Fibroblast of pulmonary artery (primary cell): ENCODE measurements around the gene ARAP1.

Experiments
- DNase-seq: peaks from one replicate; pipeline ENCODE4 v3.0.0-alpha.2; 2010; ENCODE audit warnings: low read depth
- H3K4me3 ChIP-seq: replicated peaks from 2 replicates; pipeline ENCODE4 v1.5.1; 2011; ENCODE audit warnings: low read depth, mild to moderate bottlenecking, control low read depth, low read length, moderate library complexity
- TF ChIP-seq, protein P1 (sequence below): IDR thresholded peaks from 2 replicates; pipeline ENCODE4 v1.5.1; 2011; ENCODE audit warnings: mild to moderate bottlenecking, control low read depth, low read length, inconsistent platforms; ENCODE audit errors: missing control alignments

The ARAP1 gene

DNA sequence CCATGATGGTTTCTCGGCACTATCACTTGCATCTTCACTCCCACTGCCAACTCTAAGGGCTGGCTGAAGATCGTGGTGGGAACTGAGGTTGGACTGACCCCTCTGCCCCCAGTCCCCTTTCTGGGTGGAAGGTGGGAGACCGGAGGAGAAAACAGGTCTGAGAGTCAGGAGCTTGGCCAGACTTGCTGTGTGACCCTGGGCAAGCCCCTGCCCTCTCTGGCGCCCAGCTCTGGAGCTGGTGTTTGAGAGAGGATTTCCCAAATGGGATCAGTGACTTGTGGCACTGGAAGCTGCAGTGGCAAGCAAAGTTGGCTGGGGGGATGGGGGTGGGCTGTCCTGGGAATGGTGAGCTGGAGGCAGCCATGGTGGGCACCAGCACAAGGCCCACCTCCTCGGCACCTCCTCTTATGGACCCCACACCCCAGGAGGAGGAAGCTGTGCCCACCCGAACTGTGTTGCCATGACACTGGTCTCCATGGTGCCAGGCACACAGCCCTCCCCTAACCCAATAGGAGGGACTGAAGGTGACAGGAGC lies 71.5 kb downstream of the ARAP1 start:
- DNase-seq: no peak
- no peak overlapping the region for H3K4me3 ChIP-seq
- TF ChIP-seq, protein P1, sequence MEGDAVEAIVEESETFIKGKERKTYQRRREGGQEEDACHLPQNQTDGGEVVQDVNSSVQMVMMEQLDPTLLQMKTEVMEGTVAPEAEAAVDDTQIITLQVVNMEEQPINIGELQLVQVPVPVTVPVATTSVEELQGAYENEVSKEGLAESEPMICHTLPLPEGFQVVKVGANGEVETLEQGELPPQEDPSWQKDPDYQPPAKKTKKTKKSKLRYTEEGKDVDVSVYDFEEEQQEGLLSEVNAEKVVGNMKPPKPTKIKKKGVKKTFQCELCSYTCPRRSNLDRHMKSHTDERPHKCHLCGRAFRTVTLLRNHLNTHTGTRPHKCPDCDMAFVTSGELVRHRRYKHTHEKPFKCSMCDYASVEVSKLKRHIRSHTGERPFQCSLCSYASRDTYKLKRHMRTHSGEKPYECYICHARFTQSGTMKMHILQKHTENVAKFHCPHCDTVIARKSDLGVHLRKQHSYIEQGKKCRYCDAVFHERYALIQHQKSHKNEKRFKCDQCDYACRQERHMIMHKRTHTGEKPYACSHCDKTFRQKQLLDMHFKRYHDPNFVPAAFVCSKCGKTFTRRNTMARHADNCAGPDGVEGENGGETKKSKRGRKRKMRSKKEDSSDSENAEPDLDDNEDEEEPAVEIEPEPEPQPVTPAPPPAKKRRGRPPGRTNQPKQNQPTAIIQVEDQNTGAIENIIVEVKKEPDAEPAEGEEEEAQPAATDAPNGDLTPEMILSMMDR: no peak

DNA sequence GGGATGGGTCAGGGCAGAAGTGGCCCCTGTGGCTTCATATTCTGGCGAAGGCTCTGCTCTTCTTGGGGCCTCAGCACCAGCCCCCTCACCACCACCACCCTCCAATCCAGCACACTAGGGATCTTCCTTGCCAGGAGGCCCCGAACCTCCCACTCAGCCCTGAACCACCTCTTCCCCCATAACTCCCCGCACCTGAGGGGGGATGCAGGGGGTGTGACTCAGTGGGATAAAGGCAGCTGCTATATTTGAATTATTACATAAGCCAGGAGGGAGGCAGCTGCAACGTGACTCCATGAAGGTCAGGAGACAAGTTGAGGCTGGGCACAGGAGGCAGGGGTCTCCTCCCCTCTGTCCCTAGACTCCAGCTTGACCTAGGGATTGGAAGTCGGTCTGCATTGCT lies 72.3 kb downstream of the ARAP1 start:
- H3K4me3 ChIP-seq: no peak overlapping the region
- TF ChIP-seq, protein P1: no peak
- no peak for DNase-seq

DNA sequence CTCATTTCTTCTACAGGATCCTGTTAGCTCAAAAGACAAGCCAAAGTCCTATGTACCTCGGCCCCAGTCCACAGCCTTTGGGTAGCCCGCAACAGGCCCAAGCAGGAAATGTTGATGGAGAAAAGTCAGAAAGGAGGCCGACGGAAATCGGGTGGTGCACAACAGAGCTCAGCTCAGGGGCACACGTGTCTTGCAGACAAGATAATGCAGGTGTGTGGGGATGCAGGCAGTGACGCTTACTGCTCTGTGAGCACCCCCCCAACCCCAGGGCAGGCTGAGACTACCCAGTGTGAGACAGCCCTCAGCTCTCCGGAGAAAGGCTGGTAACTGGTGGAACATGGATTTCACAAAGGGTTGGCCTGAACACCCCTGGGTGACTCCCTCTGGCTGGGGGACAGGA lies 73.7 kb downstream of the ARAP1 start:
- H3K4me3 ChIP-seq: no peak overlapping the region
- no peak for DNase-seq
- TF ChIP-seq, protein P1: no peak

DNA sequence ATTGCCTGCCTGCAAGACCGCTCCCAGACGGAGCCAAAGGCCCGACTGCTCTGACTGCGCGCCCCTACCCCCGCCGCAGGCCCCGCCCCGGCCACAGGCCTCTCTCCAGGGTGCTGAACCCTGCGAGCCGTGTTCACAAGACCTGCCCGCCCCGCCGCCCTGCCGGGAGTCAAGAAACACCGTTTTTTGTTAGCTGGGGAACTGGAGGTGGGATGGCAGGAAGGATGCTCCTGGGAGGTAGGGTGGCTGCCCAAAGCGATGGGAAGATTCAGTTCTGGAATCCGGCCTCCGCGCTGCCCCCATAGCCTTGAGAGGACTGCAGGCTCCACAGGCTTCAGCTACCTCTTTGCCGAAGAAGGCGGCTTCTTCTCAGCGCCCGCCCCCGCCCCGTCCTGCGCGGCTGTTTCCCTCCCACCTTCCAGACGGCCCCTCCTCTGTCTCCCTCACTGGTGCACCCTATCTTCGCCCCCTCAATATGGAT lies 75.3 kb downstream of the ARAP1 start:
- TF ChIP-seq, protein P1: no peak
- peak; percentile 48 for DNase-seq
- no peak overlapping the region for H3K4me3 ChIP-seq

DNA sequence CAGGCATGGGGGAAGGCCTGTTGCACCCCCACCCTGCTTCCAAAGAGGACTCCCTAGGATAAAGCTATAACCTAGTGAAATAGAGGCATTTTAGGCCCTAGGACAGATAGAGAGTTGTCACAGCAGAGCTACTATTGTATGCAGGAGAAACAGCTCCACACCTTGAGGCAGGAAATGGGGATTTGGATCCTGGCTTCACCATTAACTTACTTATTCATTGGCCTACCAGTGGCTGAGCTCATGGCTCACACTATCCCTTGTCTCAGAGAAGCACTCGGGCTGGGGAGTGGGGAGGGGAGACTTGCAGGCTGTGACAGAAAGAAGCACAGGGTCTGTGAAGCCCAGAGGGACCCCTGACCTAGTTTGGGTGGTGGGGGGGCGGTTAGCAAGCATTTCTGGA lies 77.0 kb downstream of the ARAP1 start:
- DNase-seq: no peak
- no peak overlapping the region for H3K4me3 ChIP-seq
- TF ChIP-seq, protein P1: no peak

DNA sequence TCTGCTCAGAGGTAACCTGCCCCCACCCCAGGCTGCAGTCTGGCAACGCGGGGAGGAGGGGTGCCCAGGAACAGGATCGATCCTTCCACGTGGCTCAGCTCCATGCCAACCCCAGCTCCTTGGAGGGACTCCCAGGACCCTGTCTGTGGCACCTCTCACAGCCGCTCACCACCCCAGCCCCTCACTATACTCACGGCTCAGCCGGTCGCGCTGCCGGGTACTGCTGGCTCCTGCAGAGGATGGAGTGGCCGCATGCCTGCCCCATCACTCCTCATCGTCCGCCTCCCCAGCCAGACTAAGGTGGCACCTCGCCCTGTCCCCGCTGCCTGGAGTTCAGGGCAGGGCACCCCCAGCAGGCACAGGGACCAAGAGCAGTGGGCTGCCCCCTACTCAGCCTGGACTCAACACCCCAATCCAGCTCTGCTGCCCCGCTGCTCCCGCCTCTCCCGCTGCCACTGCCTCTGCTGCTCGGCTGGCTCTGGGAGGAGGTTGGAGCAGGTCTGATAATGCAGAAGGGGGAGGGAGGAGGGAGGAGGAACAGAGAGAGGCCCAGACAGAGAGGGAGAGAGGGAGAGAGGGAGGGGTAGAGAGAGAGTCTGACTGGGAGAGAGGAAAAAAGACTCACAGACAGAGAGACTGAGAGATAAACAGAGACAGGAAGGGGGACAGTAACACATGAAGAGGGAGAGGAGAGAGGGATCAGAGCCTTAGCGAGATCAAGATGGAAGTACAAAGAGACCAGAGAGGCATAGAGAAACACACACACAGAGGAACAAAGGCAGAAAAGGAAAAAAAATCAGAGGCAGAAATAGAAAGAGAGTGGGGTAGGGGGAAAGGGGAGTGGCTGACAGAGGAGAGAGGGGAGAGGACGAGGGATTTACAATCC lies 78.0 kb downstream of the ARAP1 start, which contains the start of gene PDE2A:
PDE2A (minus strand) TSS at position 480 of the 886 bp plus-strand sequence; CDS start at position 265, 215 bp downstream.
- TF ChIP-seq, protein P1: no peak
- H3K4me3 ChIP-seq: no peak within 1 kb of the TSS
- DNase-seq: no peak
